HG03378 (cell line): ENCODE measurements around the gene RPP38.

Experiments
- ATAC-seq: cut with Tn5 transposase; IDR thresholded peaks from one replicate; pipeline ENCODE4 v1.9.1; 2021; ENCODE audit warnings: mild to moderate bottlenecking, moderate library complexity; ENCODE audit not compliant: unreplicated experiment

The RPP38 gene

DNA sequence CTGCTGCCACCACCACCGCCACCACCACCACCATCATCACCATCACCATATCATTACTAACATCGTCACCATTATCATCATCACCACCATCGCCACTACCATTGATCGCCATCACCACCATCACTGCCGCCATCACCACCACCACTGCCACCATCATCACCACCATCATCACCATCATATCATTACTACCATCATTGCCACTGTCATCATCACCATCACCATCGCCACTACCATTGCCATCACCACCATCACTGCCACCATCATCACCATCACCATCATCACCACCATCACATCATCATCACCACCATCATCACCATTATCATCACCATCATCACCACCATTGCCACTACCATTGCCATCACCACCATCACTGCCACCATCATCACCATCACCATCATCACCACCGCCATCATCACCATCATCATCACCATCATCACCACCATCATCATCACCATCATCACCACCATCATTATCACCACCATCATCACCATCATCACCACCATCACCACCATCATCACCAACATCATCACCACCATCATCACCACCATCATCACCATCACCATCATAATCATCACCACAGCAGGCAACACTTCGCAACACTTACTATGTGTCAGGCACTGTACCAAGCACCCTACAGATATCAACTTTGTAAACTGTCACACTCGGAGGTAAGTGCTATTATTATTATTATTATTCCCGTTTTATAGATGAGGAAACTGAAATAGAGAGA, 52.1 kb downstream of the RPP38 start:
- no peak for ATAC-seq

- ATAC-seq, result no peak
Observed at GRCh38 chr10:15150563-15150962, 53.4 kb downstream of the RPP38 start.

- no peak for ATAC-seq
Observed at GRCh38 chr10:15152556-15152955, 55.4 kb downstream of the RPP38 start.
